WTC11 (cell line): ENCODE results near the gene PRKAG2. TPM values are rescaled to one million over a fixed set of nuclear protein-coding genes. Genes with fewer than 3 reads are reported as not detected.
A peak's percentile ranks its signal among the peaks of the same experiment; 100 is the strongest.

Source experiments
- ATAC-seq: fragments of 200-7000 bp; cut with Tn5 transposase; 2 replicates; pipeline ENCODE4 v1.10.0; 2021; ENCODE audit warnings: mild to moderate bottlenecking, moderate library complexity
- CTCF ChIA-PET: fragments of 300-600 bp; sonication (Branson Sonifier 250); formaldehyde crosslinking; loops from one replicate; lab custom pipeline; 2021; ENCODE audit warnings: antibody characterized with exemption; lab: Charles Lee
- POLR2A ChIA-PET: fragments of 350-600 bp; sonication (Branson Sonifier 250); formaldehyde crosslinking; loops from one replicate; lab custom pipeline; 2021; ENCODE audit warnings: antibody characterized with exemption; lab: Charles Lee
- DNase-seq: peaks from one replicate; pipeline ENCODE4 v3.0.0; 2021; ENCODE audit warnings: low spot score
- H3K27ac Mint-ChIP-seq: 2 replicates; pipeline ENCODE4 v1.8.0; 2021; ENCODE audit warnings: mixed read lengths
- H3K27me3 Mint-ChIP-seq: 2 replicates; pipeline ENCODE4 v1.8.0; 2021; ENCODE audit warnings: low read depth, mild to moderate bottlenecking, moderate library complexity, mixed read lengths
- H3K36me3 Mint-ChIP-seq: 2 replicates; pipeline ENCODE4 v1.8.0; 2021; ENCODE audit warnings: mixed read lengths
- H3K4me1 Mint-ChIP-seq: 2 replicates; pipeline ENCODE4 v1.8.0; 2022; ENCODE audit warnings: mixed read lengths
- H3K4me3 Mint-ChIP-seq: 2 replicates; pipeline ENCODE4 v1.8.0; 2021; ENCODE audit warnings: mild to moderate bottlenecking, moderate library complexity, mixed read lengths
- H3K9me3 Mint-ChIP-seq: 2 replicates; pipeline ENCODE4 v1.8.0; 2021; ENCODE audit warnings: mixed read lengths
- CREM ChIP-seq: sonication (generic); formaldehyde crosslinking; IDR thresholded peaks from 2 replicates; pipeline ENCODE4 v1.8.1; 2022; ENCODE audit warnings: mild to moderate bottlenecking, missing genetic modification reagents, moderate library complexity
- FOXJ3 ChIP-seq: sonication (generic); formaldehyde crosslinking; IDR thresholded peaks from 2 replicates; pipeline ENCODE4 v1.9.0; 2021; ENCODE audit warnings: missing genetic modification reagents, mild to moderate bottlenecking, borderline replicate concordance
- JAZF1 ChIP-seq: fragments of 250-450 bp; sonication (Bioruptor Pico); IDR thresholded peaks from 2 replicates; pipeline ENCODE4 v1.9.0; 2021; ENCODE audit warnings: moderate library complexity, mild to moderate bottlenecking, inconsistent platforms
- MYBL2 ChIP-seq: sonication (generic); formaldehyde crosslinking; IDR thresholded peaks from 2 replicates; pipeline ENCODE4 v1.8.1; 2023; ENCODE audit warnings: mild to moderate bottlenecking, moderate library complexity, missing genetic modification reagents
- NR1H2 ChIP-seq: sonication (generic); formaldehyde crosslinking; IDR thresholded peaks from 2 replicates; pipeline ENCODE4 v1.9.0; 2021; ENCODE audit warnings: mild to moderate bottlenecking, moderate library complexity, missing genetic modification reagents
- PRRX2 ChIP-seq: fragments of 250-450 bp; sonication (Bioruptor Pico); IDR thresholded peaks from 2 replicates; pipeline ENCODE4 v1.8.0; 2021; ENCODE audit warnings: mild to moderate bottlenecking
- TEAD4 ChIP-seq: sonication (generic); formaldehyde crosslinking; IDR thresholded peaks from 2 replicates; pipeline ENCODE4 v1.8.0; 2022; ENCODE audit warnings: mild to moderate bottlenecking, missing genetic modification reagents
- TP53 ChIP-seq: sonication (generic); formaldehyde crosslinking; IDR thresholded peaks from 2 replicates; pipeline ENCODE4 v1.8.1; 2023; ENCODE audit warnings: mild to moderate bottlenecking, missing genetic modification reagents
- ZNF232 ChIP-seq: sonication (generic); formaldehyde crosslinking; IDR thresholded peaks from 2 replicates; pipeline ENCODE4 v1.8.0; 2022; ENCODE audit warnings: mild to moderate bottlenecking, missing genetic modification reagents
- ZNF317 ChIP-seq: sonication (generic); formaldehyde crosslinking; IDR thresholded peaks from 2 replicates; pipeline ENCODE4 v1.8.1; 2023; ENCODE audit warnings: low read depth, mild to moderate bottlenecking, moderate library complexity, missing genetic modification reagents, borderline replicate concordance
- total RNA-seq: library from RNA; stranded (reverse); gene quantifications from 3 replicates; pipeline ENCODE4 v1.2.3, GENCODE V29; 2021
- TF ChIP-seq, protein P1 (sequence below): sonication (generic); formaldehyde crosslinking; IDR thresholded peaks from 2 replicates; pipeline ENCODE4 v1.8.1; 2022; ENCODE audit warnings: missing genetic modification reagents, borderline replicate concordance
- TF ChIP-seq, protein P2 (sequence below): sonication (generic); formaldehyde crosslinking; IDR thresholded peaks from 2 replicates; pipeline ENCODE4 v1.8.1; 2023; ENCODE audit warnings: mild to moderate bottlenecking, missing genetic modification reagents
- TF ChIP-seq, protein P3 (sequence below): sonication (generic); formaldehyde crosslinking; IDR thresholded peaks from 2 replicates; pipeline ENCODE4 v1.8.0; 2023; ENCODE audit warnings: missing genetic modification reagents
- TF ChIP-seq, protein P4 (sequence below): sonication (generic); formaldehyde crosslinking; IDR thresholded peaks from 2 replicates; pipeline ENCODE4 v1.8.0; 2022; ENCODE audit warnings: mild to moderate bottlenecking, missing genetic modification reagents
- TF ChIP-seq, protein P5 (sequence below): fragments of 250-450 bp; sonication (Bioruptor Pico); IDR thresholded peaks from 2 replicates; pipeline ENCODE4 v1.9.0; 2021; ENCODE audit warnings: mild to moderate bottlenecking, borderline replicate concordance

The PRKAG2 gene
- total RNA-seq, 1 experiment from 2014 or later, result 20.3 TPM

DNA sequence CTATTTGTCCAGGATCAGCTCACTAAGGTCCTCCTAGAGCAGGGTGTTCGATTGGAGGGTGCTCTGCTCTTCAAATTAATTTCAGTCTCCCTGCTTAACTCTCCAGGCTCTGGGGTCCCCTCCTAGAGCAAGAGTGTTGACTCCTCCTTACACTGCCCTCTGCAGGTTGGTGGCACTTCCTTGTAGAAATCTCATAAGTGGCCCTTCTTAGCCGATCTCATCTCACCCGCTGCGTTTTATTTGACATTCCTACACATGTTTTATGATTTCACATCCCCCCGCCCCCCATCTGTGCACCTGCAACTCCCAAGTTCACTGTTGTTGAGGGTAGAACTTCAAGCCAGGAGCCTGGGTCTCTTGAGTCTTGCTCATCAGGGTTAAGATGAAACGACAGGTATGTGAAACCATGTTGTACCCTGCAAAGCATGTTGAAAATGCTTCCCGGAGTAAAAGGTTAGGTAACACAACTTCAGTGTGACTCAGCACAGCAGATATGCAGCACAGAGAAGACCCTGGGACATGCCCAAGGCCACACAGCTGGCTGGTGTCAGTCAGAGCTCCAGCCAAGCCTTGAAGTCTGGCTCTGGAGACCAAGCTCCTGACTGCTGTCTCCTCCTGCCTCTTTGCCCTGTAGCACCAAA is 171.2 kb downstream of the PRKAG2 start:
- ChIA-PET POLR2A (no interaction called here), CTCF (interaction anchor here (0.6 to 2.1 kb wide), 12 partner anchors 9 to 163 kb away, joined by 3 to 17 read pairs (median 4); no protein-coding TSS in a partner anchor)
- DNase-seq (peak; percentile 49), ATAC-seq (peak; percentile 90)
- Mint-ChIP-seq H3K4me3 (no peak overlapping the region), H3K9me3 (no peaks in the 10 kb centered on the region), H3K36me3 (no peaks in the 10 kb centered on the region), H3K4me1 (peaks cover 4% of the 10 kb centered on the region), H3K27ac (no peak overlapping the region), H3K27me3 (peaks cover 8% of the 10 kb centered on the region; the same call in 1 of the 2 replicates)
- TF ChIP-seq, protein P1, sequence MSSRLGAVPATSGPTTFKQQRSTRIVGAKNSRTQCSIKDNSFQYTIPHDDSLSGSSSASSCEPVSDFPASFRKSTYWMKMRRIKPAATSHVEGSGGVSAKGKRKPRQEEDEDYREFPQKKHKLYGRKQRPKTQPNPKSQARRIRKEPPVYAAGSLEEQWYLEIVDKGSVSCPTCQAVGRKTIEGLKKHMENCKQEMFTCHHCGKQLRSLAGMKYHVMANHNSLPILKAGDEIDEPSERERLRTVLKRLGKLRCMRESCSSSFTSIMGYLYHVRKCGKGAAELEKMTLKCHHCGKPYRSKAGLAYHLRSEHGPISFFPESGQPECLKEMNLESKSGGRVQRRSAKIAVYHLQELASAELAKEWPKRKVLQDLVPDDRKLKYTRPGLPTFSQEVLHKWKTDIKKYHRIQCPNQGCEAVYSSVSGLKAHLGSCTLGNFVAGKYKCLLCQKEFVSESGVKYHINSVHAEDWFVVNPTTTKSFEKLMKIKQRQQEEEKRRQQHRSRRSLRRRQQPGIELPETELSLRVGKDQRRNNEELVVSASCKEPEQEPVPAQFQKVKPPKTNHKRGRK (CRISPR knock-in tag), result no peak
- TF ChIP-seq, protein P2, sequence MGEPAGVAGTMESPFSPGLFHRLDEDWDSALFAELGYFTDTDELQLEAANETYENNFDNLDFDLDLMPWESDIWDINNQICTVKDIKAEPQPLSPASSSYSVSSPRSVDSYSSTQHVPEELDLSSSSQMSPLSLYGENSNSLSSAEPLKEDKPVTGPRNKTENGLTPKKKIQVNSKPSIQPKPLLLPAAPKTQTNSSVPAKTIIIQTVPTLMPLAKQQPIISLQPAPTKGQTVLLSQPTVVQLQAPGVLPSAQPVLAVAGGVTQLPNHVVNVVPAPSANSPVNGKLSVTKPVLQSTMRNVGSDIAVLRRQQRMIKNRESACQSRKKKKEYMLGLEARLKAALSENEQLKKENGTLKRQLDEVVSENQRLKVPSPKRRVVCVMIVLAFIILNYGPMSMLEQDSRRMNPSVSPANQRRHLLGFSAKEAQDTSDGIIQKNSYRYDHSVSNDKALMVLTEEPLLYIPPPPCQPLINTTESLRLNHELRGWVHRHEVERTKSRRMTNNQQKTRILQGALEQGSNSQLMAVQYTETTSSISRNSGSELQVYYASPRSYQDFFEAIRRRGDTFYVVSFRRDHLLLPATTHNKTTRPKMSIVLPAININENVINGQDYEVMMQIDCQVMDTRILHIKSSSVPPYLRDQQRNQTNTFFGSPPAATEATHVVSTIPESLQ (CRISPR knock-in tag), result no peak
- TF ChIP-seq, protein P3, sequence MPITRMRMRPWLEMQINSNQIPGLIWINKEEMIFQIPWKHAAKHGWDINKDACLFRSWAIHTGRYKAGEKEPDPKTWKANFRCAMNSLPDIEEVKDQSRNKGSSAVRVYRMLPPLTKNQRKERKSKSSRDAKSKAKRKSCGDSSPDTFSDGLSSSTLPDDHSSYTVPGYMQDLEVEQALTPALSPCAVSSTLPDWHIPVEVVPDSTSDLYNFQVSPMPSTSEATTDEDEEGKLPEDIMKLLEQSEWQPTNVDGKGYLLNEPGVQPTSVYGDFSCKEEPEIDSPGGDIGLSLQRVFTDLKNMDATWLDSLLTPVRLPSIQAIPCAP (CRISPR knock-in tag), result no peak
- TF ChIP-seq, protein P4, sequence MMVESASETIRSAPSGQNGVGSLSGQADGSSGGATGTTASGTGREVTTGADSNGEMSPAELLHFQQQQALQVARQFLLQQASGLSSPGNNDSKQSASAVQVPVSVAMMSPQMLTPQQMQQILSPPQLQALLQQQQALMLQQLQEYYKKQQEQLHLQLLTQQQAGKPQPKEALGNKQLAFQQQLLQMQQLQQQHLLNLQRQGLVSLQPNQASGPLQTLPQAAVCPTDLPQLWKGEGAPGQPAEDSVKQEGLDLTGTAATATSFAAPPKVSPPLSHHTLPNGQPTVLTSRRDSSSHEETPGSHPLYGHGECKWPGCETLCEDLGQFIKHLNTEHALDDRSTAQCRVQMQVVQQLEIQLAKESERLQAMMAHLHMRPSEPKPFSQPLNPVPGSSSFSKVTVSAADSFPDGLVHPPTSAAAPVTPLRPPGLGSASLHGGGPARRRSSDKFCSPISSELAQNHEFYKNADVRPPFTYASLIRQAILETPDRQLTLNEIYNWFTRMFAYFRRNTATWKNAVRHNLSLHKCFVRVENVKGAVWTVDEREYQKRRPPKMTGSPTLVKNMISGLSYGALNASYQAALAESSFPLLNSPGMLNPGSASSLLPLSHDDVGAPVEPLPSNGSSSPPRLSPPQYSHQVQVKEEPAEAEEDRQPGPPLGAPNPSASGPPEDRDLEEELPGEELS, result no peak
- TF ChIP-seq NR1H2 (CRISPR knock-in tag) (no peak), JAZF1 (no peak), TEAD4 (no peak), FOXJ3 (CRISPR knock-in tag) (no peak), PRRX2 (CRISPR knock-in tag) (no peak), ZNF232 (CRISPR knock-in tag) (no peak), MYBL2 (CRISPR knock-in tag) (no peak), CREM (CRISPR knock-in tag) (no peak), TP53 (CRISPR knock-in tag) (no peak)

DNA sequence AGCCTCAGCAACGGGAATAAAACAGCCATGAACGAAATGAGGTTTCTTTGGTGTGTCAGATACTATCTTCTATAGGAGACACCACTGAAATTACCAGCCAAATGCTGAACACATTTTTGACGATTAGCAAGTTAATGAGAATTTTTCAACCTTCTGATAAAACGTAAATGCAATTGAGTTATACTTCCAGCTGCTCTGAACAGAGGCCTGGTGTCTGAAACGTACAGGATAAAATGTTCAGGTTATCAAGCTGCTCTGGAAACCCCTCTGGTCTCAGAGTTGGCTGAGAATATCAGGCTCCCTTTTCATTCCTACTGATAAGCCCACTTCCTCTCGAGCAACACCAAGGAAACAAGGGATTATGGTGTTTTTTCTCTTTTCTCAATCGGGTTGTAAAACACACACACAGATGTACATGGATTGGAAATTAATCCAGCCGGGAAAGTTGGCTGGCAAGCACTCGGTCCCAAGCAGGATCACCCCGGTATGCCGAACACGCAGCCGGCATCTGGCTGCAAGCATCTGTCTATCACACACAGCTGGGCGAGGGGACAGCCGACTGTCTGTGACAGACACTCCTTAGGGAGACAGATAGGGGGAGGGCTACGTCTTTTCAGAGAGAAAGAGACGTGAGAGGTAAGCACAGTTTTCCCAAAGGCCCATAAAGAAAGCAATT is 171.8 kb downstream of the PRKAG2 start:
- Mint-ChIP-seq H3K27ac (no peak overlapping the region), H3K27me3 (peaks cover 8% of the 10 kb centered on the region; the same call in 1 of the 2 replicates), H3K4me1 (peaks cover 4% of the 10 kb centered on the region), H3K9me3 (no peaks in the 10 kb centered on the region), H3K36me3 (no peaks in the 10 kb centered on the region), H3K4me3 (no peak overlapping the region)
- ChIA-PET POLR2A (no interaction called here), CTCF (interaction anchor here (0.5 to 2.1 kb wide), 8 partner anchors 9 to 162 kb away, joined by 3 to 17 read pairs (median 3); no protein-coding TSS in a partner anchor)
- ATAC-seq (peak; percentile 74), DNase-seq (no peak)
- TF ChIP-seq, protein P5, sequence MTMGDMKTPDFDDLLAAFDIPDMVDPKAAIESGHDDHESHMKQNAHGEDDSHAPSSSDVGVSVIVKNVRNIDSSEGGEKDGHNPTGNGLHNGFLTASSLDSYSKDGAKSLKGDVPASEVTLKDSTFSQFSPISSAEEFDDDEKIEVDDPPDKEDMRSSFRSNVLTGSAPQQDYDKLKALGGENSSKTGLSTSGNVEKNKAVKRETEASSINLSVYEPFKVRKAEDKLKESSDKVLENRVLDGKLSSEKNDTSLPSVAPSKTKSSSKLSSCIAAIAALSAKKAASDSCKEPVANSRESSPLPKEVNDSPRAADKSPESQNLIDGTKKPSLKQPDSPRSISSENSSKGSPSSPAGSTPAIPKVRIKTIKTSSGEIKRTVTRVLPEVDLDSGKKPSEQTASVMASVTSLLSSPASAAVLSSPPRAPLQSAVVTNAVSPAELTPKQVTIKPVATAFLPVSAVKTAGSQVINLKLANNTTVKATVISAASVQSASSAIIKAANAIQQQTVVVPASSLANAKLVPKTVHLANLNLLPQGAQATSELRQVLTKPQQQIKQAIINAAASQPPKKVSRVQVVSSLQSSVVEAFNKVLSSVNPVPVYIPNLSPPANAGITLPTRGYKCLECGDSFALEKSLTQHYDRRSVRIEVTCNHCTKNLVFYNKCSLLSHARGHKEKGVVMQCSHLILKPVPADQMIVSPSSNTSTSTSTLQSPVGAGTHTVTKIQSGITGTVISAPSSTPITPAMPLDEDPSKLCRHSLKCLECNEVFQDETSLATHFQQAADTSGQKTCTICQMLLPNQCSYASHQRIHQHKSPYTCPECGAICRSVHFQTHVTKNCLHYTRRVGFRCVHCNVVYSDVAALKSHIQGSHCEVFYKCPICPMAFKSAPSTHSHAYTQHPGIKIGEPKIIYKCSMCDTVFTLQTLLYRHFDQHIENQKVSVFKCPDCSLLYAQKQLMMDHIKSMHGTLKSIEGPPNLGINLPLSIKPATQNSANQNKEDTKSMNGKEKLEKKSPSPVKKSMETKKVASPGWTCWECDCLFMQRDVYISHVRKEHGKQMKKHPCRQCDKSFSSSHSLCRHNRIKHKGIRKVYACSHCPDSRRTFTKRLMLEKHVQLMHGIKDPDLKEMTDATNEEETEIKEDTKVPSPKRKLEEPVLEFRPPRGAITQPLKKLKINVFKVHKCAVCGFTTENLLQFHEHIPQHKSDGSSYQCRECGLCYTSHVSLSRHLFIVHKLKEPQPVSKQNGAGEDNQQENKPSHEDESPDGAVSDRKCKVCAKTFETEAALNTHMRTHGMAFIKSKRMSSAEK (CRISPR knock-in tag), result no peak
- TF ChIP-seq ZNF317 (CRISPR knock-in tag), result peak; percentile 94
